Sigmoid colon (tissue), 7 donors: ENCODE measurements around the gene TADA2A. TPM values are rescaled to one million over a fixed set of nuclear protein-coding genes. Genes with fewer than 3 reads are reported as not detected.

Source experiments
- DNase-seq: peaks from one replicate; pipeline ENCODE4 v3.0.0-alpha.2; 2019
- H3K27ac ChIP-seq, 4 donors: fragments of 200-600 bp; sonication (generic); one replicate each; pipeline ENCODE4 v1.5.1; 2016 to 2019; ENCODE audit warnings: mild to moderate bottlenecking in 1 of 4
- H3K27me3 ChIP-seq, 3 donors: fragments of 200-600 bp; sonication (generic); one replicate each; pipeline ENCODE4 v1.5.1; 2019; ENCODE audit warnings: mild to moderate bottlenecking in 1 of 3
- H3K36me3 ChIP-seq, 4 donors: fragments of 200-600 bp; sonication (generic); one replicate each; pipeline ENCODE4 v1.5.1; 2016 to 2019
- H3K4me1 ChIP-seq, 4 donors: fragments of 200-600 bp; sonication (generic); one replicate each; pipeline ENCODE4 v1.5.1; 2017 to 2019
- H3K4me3 ChIP-seq, 4 donors: fragments of 200-600 bp; sonication (generic); one replicate each; pipeline ENCODE4 v1.5.1; 2017 to 2019; ENCODE audit warnings: mild to moderate bottlenecking in 2 of 4, moderate library complexity in 1 of 4
- H3K9me3 ChIP-seq, 4 donors: fragments of 200-600 bp in 3 of 4; sonication (generic) in 3 of 4; one replicate each; pipeline versions ENCODE4 v1.5.1 to v1.6.1; 2013 to 2019
- CTCF ChIP-seq, 4 experiments: fragments of 450-650 bp in 3 of 4; fragments of 200-600 bp in 1 of 4; IDR thresholded peaks; one replicate each; pipeline ENCODE4 v1.5.1; 2016 to 2019; ENCODE audit warnings: antibody characterized with exemption in 4 of 4, mild to moderate bottlenecking in 3 of 4, moderate library complexity in 2 of 4
- EP300 ChIP-seq, 4 donors: sonication (generic); formaldehyde crosslinking; IDR thresholded peaks; one replicate each; pipeline ENCODE4 v1.6.1; 2017; ENCODE audit warnings: antibody characterized with exemption in 4 of 4
- POLR2A ChIP-seq, 2 donors: fragments of 450-650 bp; IDR thresholded peaks; one replicate each; pipeline ENCODE4 v1.6.1; 2016; ENCODE audit warnings: antibody characterized with exemption in 2 of 2, mild to moderate bottlenecking in 2 of 2, moderate library complexity in 2 of 2
- POLR2AphosphoS5 ChIP-seq, 4 donors: sonication (generic); formaldehyde crosslinking; IDR thresholded peaks; one replicate each; pipeline ENCODE4 v1.6.1; 2017; ENCODE audit warnings: antibody characterized with exemption in 4 of 4
- WGBS, 2 donors: extraction: QIAGEN DNeasy Blood & Tissue Kit; methylation state at CpG; one replicate each; pipeline ENCODE4 v1.1.7; 2013; 5-methylcytosine and 5-hydroxymethylcytosine counted together
- intact Hi-C: fragments of 100-400 bp; cut with DNase I; formaldehyde crosslinking; loops from one replicate; pipeline ENCODE4 v1.15.1; 2023
- polyA plus RNA-seq, 3 donors: library from polyadenylated mRNA; stranded (reverse); fragments of 200-250 nt; gene quantifications; one replicate each; pipeline ENCODE4 v1.2.3, GENCODE V29; 2013
- total RNA-seq, 4 donors: library from RNA; depleted of rRNA; stranded (reverse); fragments of >200 nt; gene quantifications; one replicate each; pipeline ENCODE4 v1.1.0, GENCODE V29; 2016
- donor health status: healthy with polysubstance abuse.
- donor health status: Bipolar disorder and iron deficiency.
- donor health status: healthy.

TADA2A gene
- total and polyA plus RNA-seq, 7 donors, result 7.2 to 22.7 (median 15.0) TPM

- intact Hi-C loops, result no loop called here
- DNase-seq, result no peak
- 91 to 95% methylated on average over 3 of the region's 3 CpGs for WGBS, 2 donors
- Histone ChIP-seq H3K36me3 (no peaks in the 10 kb centered on the region), H3K9me3 (no peaks in the 10 kb centered on the region), H3K27me3 (no peaks in the 10 kb centered on the region), H3K4me3 (no peak overlapping the region), H3K27ac (no peak overlapping the region), H3K4me1 (peaks cover 0 to 17% (median 15%) of the 10 kb centered on the region in 4 donors)
- TF ChIP-seq POLR2A (IDR thresholded peaks at IDR 0.05), result no peak
- TF ChIP-seq POLR2AphosphoS5 (IDR thresholded peaks at IDR 0.05), result no peak
- TF ChIP-seq EP300 (IDR thresholded peaks at IDR 0.05), result no peak
- TF ChIP-seq CTCF (IDR thresholded peaks at IDR 0.05), result no peak
These were observed 18.4 kb upstream of the TADA2A start for GRCh38 chr17:37388266-37388665.

GRCh38 chr17:37389160-37389559 lies 17.5 kb upstream of the TADA2A start:
- no peak for TF ChIP-seq POLR2AphosphoS5 (IDR thresholded peaks at IDR 0.05)
- H3K36me3 ChIP-seq, result no peaks in the 10 kb centered on the region
- intact Hi-C loops, result no loop called here
- no peak overlapping the region for H3K27ac ChIP-seq
- H3K4me3 ChIP-seq, result no peak overlapping the region
- H3K27me3 ChIP-seq, result no peaks in the 10 kb centered on the region
- H3K9me3 ChIP-seq, result no peaks in the 10 kb centered on the region
- 25 to 71% methylated on average over 4 of the region's 4 CpGs for WGBS, 2 donors
- H3K4me1 ChIP-seq, result peaks cover 0 to 17% (median 15%) of the 10 kb centered on the region in 4 donors
- DNase-seq, result no peak

GRCh38 chr17:37391146-37391545 lies 15.5 kb upstream of the TADA2A start:
- Histone ChIP-seq H3K36me3 (no peaks in the 10 kb centered on the region), H3K27me3 (no peaks in the 10 kb centered on the region), H3K4me3 (no peak overlapping the region), H3K4me1 (peaks cover 0 to 17% (median 15%) of the 10 kb centered on the region in 4 donors), H3K27ac (no peak overlapping the region), H3K9me3 (no peaks in the 10 kb centered on the region)
- intact Hi-C loops, result no loop called here
- WGBS, 2 donors, result 82 to 92% methylated on average over 6 of the region's 6 CpGs
- DNase-seq, result no peak
- no peak for TF ChIP-seq POLR2AphosphoS5 (IDR thresholded peaks at IDR 0.05)
- TF ChIP-seq CTCF (IDR thresholded peaks at IDR 0.05), result no peak

- WGBS, 2 donors, result 76 to 81% methylated on average over 3 of the region's 3 CpGs
- peaks cover 0 to 17% (median 15%) of the 10 kb centered on the region in 4 donors for H3K4me1 ChIP-seq
- no peak overlapping the region for H3K4me3 ChIP-seq
- intact Hi-C loops, result no loop called here
- TF ChIP-seq POLR2AphosphoS5 (IDR thresholded peaks at IDR 0.05) (peak in 1 of 4 donors; percentile 24), CTCF (IDR thresholded peaks at IDR 0.05) (no peak)
- no peaks in the 10 kb centered on the region for H3K36me3 ChIP-seq
- H3K9me3 ChIP-seq, result no peaks in the 10 kb centered on the region
- H3K27me3 ChIP-seq, result no peaks in the 10 kb centered on the region
- DNase-seq, result no peak
- H3K27ac ChIP-seq, result peak overlapping the region in 2 of 4 donors; percentile 29 to 45
These were observed 14.6 kb upstream of the TADA2A start for GRCh38 chr17:37392024-37392590.

GRCh38 chr17:37393352-37393751 lies 13.3 kb upstream of the TADA2A start:
- Histone ChIP-seq H3K9me3 (no peaks in the 10 kb centered on the region), H3K4me3 (no peak overlapping the region), H3K27me3 (no peaks in the 10 kb centered on the region), H3K27ac (no peak overlapping the region), H3K4me1 (peaks cover 0 to 23% (median 15%) of the 10 kb centered on the region in 4 donors), H3K36me3 (no peaks in the 10 kb centered on the region)
- DNase-seq, result no peak
- intact Hi-C loops, result no loop called here
- TF ChIP-seq EP300 (IDR thresholded peaks at IDR 0.05), result no peak
- no peak for TF ChIP-seq POLR2AphosphoS5 (IDR thresholded peaks at IDR 0.05)
- TF ChIP-seq CTCF (IDR thresholded peaks at IDR 0.05), result no peak
- no peak for TF ChIP-seq POLR2A (IDR thresholded peaks at IDR 0.05)
- WGBS, 2 donors, result 97% methylated on average over 7 of the region's 7 CpGs
